Pancreas (tissue), 10 donors: ENCODE measurements around the gene CTR9. TPM values are rescaled to one million over a fixed set of nuclear protein-coding genes. Genes with fewer than 3 reads are reported as not detected.

Experiments used
- ATAC-seq, 4 donors: fragments of 200-7000 bp; cut with Tn5 transposase; one replicate each; pipeline versions ENCODE4 v1.8.0 to v1.9.1; 2020; ENCODE audit warnings: mild to moderate bottlenecking in 4 of 4, moderate library complexity in 4 of 4
- DNase-seq, 6 donors: peaks; one replicate each; pipeline ENCODE4 v3.0.0-alpha.2; 2020
- FAIRE-seq: peaks from 2 replicates; lab custom pipeline; 2012; peaks lifted over from hg19 to GRCh38; lab: Jason Lieb, UNC
- H3K27ac ChIP-seq, 4 donors: fragments of 200-600 bp; sonication (generic); 1 replicate in 3 of 4; 2 replicates in 1 of 4; pipeline versions ENCODE4 v1.5.0 to v1.8.0; 2020
- H3K27me3 ChIP-seq, 4 donors: fragments of 200-600 bp; one replicate each; pipeline ENCODE4 v1.8.0; 2021
- H3K36me3 ChIP-seq, 3 donors: fragments of 200-600 bp; sonication (generic) in 1 of 3; one replicate each; pipeline versions ENCODE4 v1.5.0 to v1.8.0; 2020 to 2021
- H3K4me1 ChIP-seq, 3 donors: fragments of 200-600 bp; one replicate each; pipeline ENCODE4 v1.8.0; 2021
- H3K4me3 ChIP-seq, 4 donors: fragments of 200-600 bp; sonication (generic) in 2 of 4; one replicate each; pipeline versions ENCODE4 v1.5.0 to v1.8.0; 2020 to 2021
- H3K9me3 ChIP-seq, 4 donors: fragments of 200-600 bp; one replicate each; pipeline ENCODE4 v1.8.0; 2021
- CTCF ChIP-seq, 4 donors: fragments of 200-600 bp; sonication (generic) in 3 of 4; IDR thresholded peaks; one replicate each; pipeline versions ENCODE4 v1.5.0 to v1.8.0; 2021; ENCODE audit warnings: antibody characterized with exemption in 4 of 4
- WGBS, 2 donors: extraction: QIAGEN DNeasy Blood & Tissue Kit; methylation state at CpG; one replicate each; pipeline ENCODE4 v1.1.7; 2013; 5-methylcytosine and 5-hydroxymethylcytosine counted together
- intact Hi-C, 3 donors: fragments of 100-400 bp; cut with DNase I; formaldehyde crosslinking; loops; one replicate each; pipeline versions ENCODE4 v1.11.1 to v1.14.2; 2022
- polyA plus RNA-seq, 2 donors: library from polyadenylated mRNA; stranded (reverse); fragments of 200-250 nt; gene quantifications; one replicate each; pipeline ENCODE4 v1.2.3, GENCODE V29; 2013
- total RNA-seq, 6 donors: library from RNA; stranded (reverse); fragmentation: NEBNext Ultra II Directional in 4 of 6; extraction: Animal tissue kit (Norgen Biotek cat#: 25700) in 4 of 6; gene quantifications; one replicate each; pipeline versions ENCODE4 v1.2.1 to v1.2.4, GENCODE V29; 2021 to 2023
- donor health status: healthy with polysubstance abuse.
- donor health status: DM: no; HTN: no; CAD: no; lungs with moderate emphysema.
- donor health status: DM: no; HTN: no; CAD: no.
- donor health status: control.
- donor health status: control.
- donor health status: Bipolar disorder and iron deficiency.
- donor health status: DM: yes; HTN: yes; CAD: no.
- donor health status: DM: no; HTN: no; CAD: no.
- donor health status: DM: no; HTN: no; CAD: no.
- donor health status: DM: yes; HTN: yes; CAD: no.

CTR9 gene
- total and polyA plus RNA-seq, 8 donors = 6.8 to 15.8 (median 11.8) TPM

- intact Hi-C loops = no loop called here
- Histone ChIP-seq H3K4me1 (peaks cover 0 to 7% (median 0%) of the 10 kb centered on the region in 3 donors), H3K4me3 (peak overlapping the region in 3 of 4 donors; percentile 68 to 86 (median 85)), H3K27ac (no peak overlapping the region), H3K9me3 (no peaks in the 10 kb centered on the region), H3K36me3 (peaks cover 0 to 22% (median 10%) of the 10 kb centered on the region in 3 donors), H3K27me3 (no peaks in the 10 kb centered on the region)
- DNase-seq (no peak), FAIRE-seq (no peak), ATAC-seq (no peak)
- WGBS, 2 donors = 39 to 40% methylated on average over 7 of the region's 7 CpGs
- TF ChIP-seq CTCF (IDR thresholded peaks at IDR 0.05) = no peak
These were observed 1.4 kb downstream of the CTR9 start for GRCh38 chr11:10752486-10752885.

GRCh38 chr11:10758957-10759356 is 7.9 kb downstream of the CTR9 start:
- Histone ChIP-seq H3K4me1 (no peaks in the 10 kb centered on the region), H3K27ac (no peak overlapping the region), H3K4me3 (no peak overlapping the region), H3K9me3 (no peaks in the 10 kb centered on the region), H3K27me3 (no peaks in the 10 kb centered on the region), H3K36me3 (peaks cover 0 to 49% (median 30%) of the 10 kb centered on the region in 3 donors)
- intact Hi-C loops = no loop called here
- DNase-seq (no peak), FAIRE-seq (no peak), ATAC-seq (no peak)
- 92 to 94% methylated on average over 1 of the region's 1 CpG for WGBS, 2 donors
- TF ChIP-seq CTCF (IDR thresholded peaks at IDR 0.05) = no peak

GRCh38 chr11:10761085-10761698 is 10.1 kb downstream of the CTR9 start:
- WGBS, 2 donors = 80 to 89% methylated on average over 6 of the region's 6 CpGs

GRCh38 chr11:10762185-10762584 is 11.1 kb downstream of the CTR9 start:
- no peak for FAIRE-seq
- no peak for DNase-seq
- Histone ChIP-seq H3K4me3 (no peak overlapping the region), H3K4me1 (no peaks in the 10 kb centered on the region), H3K27me3 (no peaks in the 10 kb centered on the region), H3K9me3 (no peaks in the 10 kb centered on the region), H3K36me3 (peaks cover 0 to 51% (median 22%) of the 10 kb centered on the region in 3 donors), H3K27ac (no peak overlapping the region)
- ATAC-seq = no peak
- TF ChIP-seq CTCF (IDR thresholded peaks at IDR 0.05) = no peak
- intact Hi-C loops = no loop called here

More at GRCh38 chr11:10761085-10761698, 10.1 kb downstream of the CTR9 start:
- DNase-seq = no peak
- Histone ChIP-seq H3K4me3 (no peak overlapping the region), H3K9me3 (no peaks in the 10 kb centered on the region), H3K27me3 (no peaks in the 10 kb centered on the region), H3K27ac (no peak overlapping the region), H3K4me1 (no peaks in the 10 kb centered on the region), H3K36me3 (peaks cover 0 to 58% (median 24%) of the 10 kb centered on the region in 3 donors)
- no peak for TF ChIP-seq CTCF (IDR thresholded peaks at IDR 0.05)
- ATAC-seq = no peak
- intact Hi-C loops = no loop called here
- no peak for FAIRE-seq

GRCh38 chr11:10762913-10763421 is 11.9 kb downstream of the CTR9 start:
- DNase-seq = no peak
- H3K27me3 ChIP-seq = no peaks in the 10 kb centered on the region
- WGBS, 2 donors = 93% methylated on average over 4 of the region's 4 CpGs
- no peak overlapping the region for H3K27ac ChIP-seq
- H3K4me1 ChIP-seq = no peaks in the 10 kb centered on the region
- no peak for ATAC-seq
- TF ChIP-seq CTCF (IDR thresholded peaks at IDR 0.05) = no peak
- no peak overlapping the region for H3K4me3 ChIP-seq
- H3K9me3 ChIP-seq = no peaks in the 10 kb centered on the region
- intact Hi-C loops = no loop called here
- FAIRE-seq = no peak
- H3K36me3 ChIP-seq = peaks cover 0 to 43% (median 14%) of the 10 kb centered on the region in 3 donors
